ENCODE results near the gene KLHL40.

The KLHL40 gene

DNA sequence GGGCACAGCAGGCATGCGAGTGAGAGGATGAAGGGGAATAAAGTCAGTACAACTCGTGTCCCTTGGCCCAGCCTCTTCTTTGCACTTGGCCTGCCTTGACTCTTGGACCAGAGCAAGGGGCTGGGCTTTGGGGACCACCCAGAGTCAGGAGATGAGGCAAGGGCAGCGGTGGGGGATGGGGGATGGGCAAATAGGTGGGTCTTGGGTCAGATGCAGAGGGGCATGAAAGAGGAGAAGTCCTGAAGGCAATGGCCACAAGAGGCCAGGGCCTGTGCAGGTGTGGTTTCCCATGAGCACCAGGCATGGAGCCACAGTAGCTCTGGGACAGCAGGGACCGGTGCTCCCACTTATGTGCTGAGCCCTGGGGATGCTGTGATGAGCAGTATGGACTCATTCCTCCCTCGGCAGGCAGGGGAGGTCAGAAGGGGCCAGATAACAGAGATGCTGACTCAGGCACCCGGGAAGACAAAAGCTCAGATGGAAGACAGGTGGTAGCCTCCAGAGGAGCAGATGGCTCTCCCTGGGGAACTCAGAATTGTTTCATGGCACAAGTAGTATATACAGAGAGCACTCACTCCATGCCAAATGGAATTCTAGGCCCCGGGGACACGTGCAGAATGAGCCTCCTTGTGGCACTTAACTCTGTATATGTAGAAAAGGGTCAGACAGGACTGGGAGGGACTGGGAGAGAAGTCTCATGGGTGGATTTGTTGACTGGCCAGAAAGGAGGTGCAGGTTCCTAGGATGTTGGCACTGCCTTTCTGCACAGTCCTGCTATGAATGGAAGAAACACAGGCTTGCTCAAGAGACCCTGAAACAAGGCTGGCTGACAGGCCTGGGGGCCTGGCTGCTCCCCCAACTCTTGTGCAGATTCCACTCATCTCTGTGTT is 17.6 kb upstream of the KLHL40 start:
- TF ChIP-seq, protein P1, sequence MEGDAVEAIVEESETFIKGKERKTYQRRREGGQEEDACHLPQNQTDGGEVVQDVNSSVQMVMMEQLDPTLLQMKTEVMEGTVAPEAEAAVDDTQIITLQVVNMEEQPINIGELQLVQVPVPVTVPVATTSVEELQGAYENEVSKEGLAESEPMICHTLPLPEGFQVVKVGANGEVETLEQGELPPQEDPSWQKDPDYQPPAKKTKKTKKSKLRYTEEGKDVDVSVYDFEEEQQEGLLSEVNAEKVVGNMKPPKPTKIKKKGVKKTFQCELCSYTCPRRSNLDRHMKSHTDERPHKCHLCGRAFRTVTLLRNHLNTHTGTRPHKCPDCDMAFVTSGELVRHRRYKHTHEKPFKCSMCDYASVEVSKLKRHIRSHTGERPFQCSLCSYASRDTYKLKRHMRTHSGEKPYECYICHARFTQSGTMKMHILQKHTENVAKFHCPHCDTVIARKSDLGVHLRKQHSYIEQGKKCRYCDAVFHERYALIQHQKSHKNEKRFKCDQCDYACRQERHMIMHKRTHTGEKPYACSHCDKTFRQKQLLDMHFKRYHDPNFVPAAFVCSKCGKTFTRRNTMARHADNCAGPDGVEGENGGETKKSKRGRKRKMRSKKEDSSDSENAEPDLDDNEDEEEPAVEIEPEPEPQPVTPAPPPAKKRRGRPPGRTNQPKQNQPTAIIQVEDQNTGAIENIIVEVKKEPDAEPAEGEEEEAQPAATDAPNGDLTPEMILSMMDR (IDR thresholded peaks at IDR 0.05; ENCODE audit: poor library complexity, severe bottlenecking) = no peak
- Histone ChIP-seq H3K9me3 (ENCODE audit: severe bottlenecking) (no peaks in the 10 kb centered on the region), H3K36me3 (ENCODE audit: low read depth) (no peaks in the 10 kb centered on the region), H3K4me3 (ENCODE audit: severe bottlenecking) (no peak overlapping the region), H3K27ac (ENCODE audit: poor library complexity, severe bottlenecking) (no peak overlapping the region), H3K4me1 (ENCODE audit: insufficient read depth, poor library complexity, severe bottlenecking) (no peaks in the 10 kb centered on the region), H3K27me3 (ENCODE audit: insufficient read depth, poor library complexity, severe bottlenecking) (no peaks in the 10 kb centered on the region)
- DNase-seq (ENCODE audit: low spot score) = no peak
- ATAC-seq (ENCODE audit: low read depth) = 0 out of 3 replicates have a peak, but pooled peaks have one; percentile 9

DNA sequence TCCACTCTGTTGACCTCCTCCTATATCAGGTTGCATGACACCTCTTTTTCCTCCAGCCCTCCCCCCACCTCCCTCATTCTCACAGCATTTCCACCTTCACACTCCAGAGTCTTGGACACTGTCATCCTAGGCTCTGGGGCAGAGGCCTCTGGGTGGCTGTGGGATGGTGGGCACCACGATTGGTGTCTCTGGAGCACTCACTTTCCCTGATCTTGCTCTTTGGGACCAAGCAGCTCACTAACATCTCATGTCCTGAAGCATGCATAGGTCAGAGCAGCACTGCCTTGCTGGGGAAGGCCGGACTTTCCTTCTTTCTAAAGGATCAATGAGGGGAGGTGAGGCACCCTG is 16.9 kb upstream of the KLHL40 start:
- Histone ChIP-seq H3K4me3 (ENCODE audit: severe bottlenecking) (no peak overlapping the region), H3K9me3 (ENCODE audit: severe bottlenecking) (no peaks in the 10 kb centered on the region), H3K27ac (ENCODE audit: poor library complexity, severe bottlenecking) (no peak overlapping the region), H3K27me3 (ENCODE audit: insufficient read depth, poor library complexity, severe bottlenecking) (no peaks in the 10 kb centered on the region), H3K36me3 (ENCODE audit: low read depth) (no peaks in the 10 kb centered on the region), H3K4me1 (ENCODE audit: insufficient read depth, poor library complexity, severe bottlenecking) (no peaks in the 10 kb centered on the region)
- DNase-seq (ENCODE audit: low spot score) (no peak), ATAC-seq (ENCODE audit: low read depth) (no peak)
- TF ChIP-seq, protein P1 (IDR thresholded peaks at IDR 0.05; ENCODE audit: poor library complexity, severe bottlenecking) = no peak

- no peaks in the 10 kb centered on the region for H3K36me3 ChIP-seq (ENCODE audit: low read depth)
- H3K4me1 ChIP-seq (ENCODE audit: insufficient read depth, poor library complexity, severe bottlenecking) = no peaks in the 10 kb centered on the region
- TF ChIP-seq, protein P1 (IDR thresholded peaks at IDR 0.05; ENCODE audit: poor library complexity, severe bottlenecking) = no peak
- ATAC-seq (ENCODE audit: low read depth) (no peak), DNase-seq (ENCODE audit: low spot score) (no peak)
- H3K27ac ChIP-seq (ENCODE audit: poor library complexity, severe bottlenecking) = no peak overlapping the region
- no peak overlapping the region for H3K4me3 ChIP-seq (ENCODE audit: severe bottlenecking)
- no peaks in the 10 kb centered on the region for H3K9me3 ChIP-seq (ENCODE audit: severe bottlenecking)
- no peaks in the 10 kb centered on the region for H3K27me3 ChIP-seq (ENCODE audit: insufficient read depth, poor library complexity, severe bottlenecking)
These were observed 16.5 kb upstream of the KLHL40 start for GRCh38 chr3:42668793-42669217.

GRCh38 chr3:42670051-42670576 is 15.2 kb upstream of the KLHL40 start:
- DNase-seq (ENCODE audit: low spot score) = no peak
- no peaks in the 10 kb centered on the region for H3K9me3 ChIP-seq (ENCODE audit: severe bottlenecking)
- H3K36me3 ChIP-seq (ENCODE audit: low read depth) = no peaks in the 10 kb centered on the region
- H3K4me1 ChIP-seq (ENCODE audit: insufficient read depth, poor library complexity, severe bottlenecking) = no peaks in the 10 kb centered on the region
- no peak overlapping the region for H3K4me3 ChIP-seq (ENCODE audit: severe bottlenecking)
- H3K27me3 ChIP-seq (ENCODE audit: insufficient read depth, poor library complexity, severe bottlenecking) = no peaks in the 10 kb centered on the region
- ATAC-seq (ENCODE audit: low read depth) = no peak
- TF ChIP-seq, protein P1 (IDR thresholded peaks at IDR 0.05; ENCODE audit: poor library complexity, severe bottlenecking) = no peak
- H3K27ac ChIP-seq (ENCODE audit: poor library complexity, severe bottlenecking) = no peak overlapping the region

- no peaks in the 10 kb centered on the region for H3K4me1 ChIP-seq (ENCODE audit: insufficient read depth, poor library complexity, severe bottlenecking)
- H3K4me3 ChIP-seq (ENCODE audit: severe bottlenecking) = no peak overlapping the region
- H3K9me3 ChIP-seq (ENCODE audit: severe bottlenecking) = no peaks in the 10 kb centered on the region
- H3K36me3 ChIP-seq (ENCODE audit: low read depth) = no peaks in the 10 kb centered on the region
- TF ChIP-seq, protein P1 (IDR thresholded peaks at IDR 0.05; ENCODE audit: poor library complexity, severe bottlenecking) = no peak
- no peak for ATAC-seq (ENCODE audit: low read depth)
- DNase-seq (ENCODE audit: low spot score) = no peak
- no peak overlapping the region for H3K27ac ChIP-seq (ENCODE audit: poor library complexity, severe bottlenecking)
- H3K27me3 ChIP-seq (ENCODE audit: insufficient read depth, poor library complexity, severe bottlenecking) = no peaks in the 10 kb centered on the region
These were observed 14.7 kb upstream of the KLHL40 start for GRCh38 chr3:42670670-42671069.
